NCI-H69 (cell line): ENCODE results near the gene CAMTA1.
"Not testable (repeated sequence)": the region's sequence is repeated elsewhere in the genome, so short reads cannot be mapped to it uniquely, and the experiment has no call there.

Source experiments
- DNase-seq: peaks from one replicate; lab custom pipeline; 2025; lab: John Stamatoyannopoulos, UW

The CAMTA1 gene

DNA sequence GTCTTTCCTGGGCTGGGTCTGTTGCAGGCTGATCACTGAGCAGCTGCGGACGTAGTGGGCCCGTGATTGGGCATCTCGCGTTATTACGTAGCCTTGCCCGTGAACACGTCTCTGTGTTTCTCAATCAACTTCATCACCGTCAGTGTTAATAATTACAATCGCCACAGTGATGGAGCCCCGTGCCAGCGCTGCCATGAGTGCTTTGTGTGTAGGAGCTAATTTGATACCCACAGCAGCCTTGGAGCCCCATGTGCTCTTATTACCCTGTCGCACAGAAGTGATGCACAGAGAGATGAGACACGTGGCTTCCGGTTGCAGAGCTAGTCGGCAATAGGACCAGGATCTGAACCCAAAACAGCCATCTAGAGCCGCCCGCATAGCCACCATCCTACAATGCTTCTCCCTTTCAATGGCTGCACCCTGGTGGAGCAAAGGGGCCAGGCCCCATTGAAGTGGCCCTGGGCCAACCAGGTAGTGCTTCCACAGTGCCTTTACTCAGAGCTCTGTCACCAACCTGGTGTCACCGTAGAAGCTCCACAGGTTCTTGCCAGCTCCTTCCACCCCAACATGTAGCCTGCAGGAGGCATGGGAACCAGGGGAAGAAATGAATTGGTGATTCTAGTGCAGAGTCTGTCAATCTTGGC lies 587.3 kb downstream of the CAMTA1 start:
- DNase-seq, result no peak

DNA sequence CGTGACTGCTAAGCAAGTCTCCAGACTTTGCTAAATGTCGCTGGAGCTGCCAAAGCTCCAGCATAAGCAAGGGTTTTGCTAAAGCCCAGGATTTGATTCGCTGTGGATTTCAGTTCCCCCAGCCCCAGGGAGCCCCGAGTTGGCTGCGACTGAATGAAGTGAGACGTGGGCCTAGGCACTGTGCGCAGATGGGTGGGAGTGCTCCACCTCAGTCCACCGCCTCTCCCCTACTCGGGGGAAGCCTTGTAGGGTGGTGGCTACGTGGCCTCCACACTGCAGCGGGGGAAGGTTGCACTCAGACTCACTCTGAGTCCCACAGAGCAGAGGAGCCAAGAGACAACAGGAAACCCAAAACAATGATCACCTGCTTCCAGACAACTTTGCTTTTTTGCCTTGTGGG lies 588.0 kb downstream of the CAMTA1 start:
- DNase-seq, result no peak

GRCh38 chr1:7373876-7374562 lies 588.8 kb downstream of the CAMTA1 start:
- no peak for DNase-seq

GRCh38 chr1:7374563-7375160 lies 589.4 kb downstream of the CAMTA1 start:
- no peak for DNase-seq

GRCh38 chr1:7375329-7375728 lies 590.1 kb downstream of the CAMTA1 start:
- peak; percentile 42 for DNase-seq

DNA sequence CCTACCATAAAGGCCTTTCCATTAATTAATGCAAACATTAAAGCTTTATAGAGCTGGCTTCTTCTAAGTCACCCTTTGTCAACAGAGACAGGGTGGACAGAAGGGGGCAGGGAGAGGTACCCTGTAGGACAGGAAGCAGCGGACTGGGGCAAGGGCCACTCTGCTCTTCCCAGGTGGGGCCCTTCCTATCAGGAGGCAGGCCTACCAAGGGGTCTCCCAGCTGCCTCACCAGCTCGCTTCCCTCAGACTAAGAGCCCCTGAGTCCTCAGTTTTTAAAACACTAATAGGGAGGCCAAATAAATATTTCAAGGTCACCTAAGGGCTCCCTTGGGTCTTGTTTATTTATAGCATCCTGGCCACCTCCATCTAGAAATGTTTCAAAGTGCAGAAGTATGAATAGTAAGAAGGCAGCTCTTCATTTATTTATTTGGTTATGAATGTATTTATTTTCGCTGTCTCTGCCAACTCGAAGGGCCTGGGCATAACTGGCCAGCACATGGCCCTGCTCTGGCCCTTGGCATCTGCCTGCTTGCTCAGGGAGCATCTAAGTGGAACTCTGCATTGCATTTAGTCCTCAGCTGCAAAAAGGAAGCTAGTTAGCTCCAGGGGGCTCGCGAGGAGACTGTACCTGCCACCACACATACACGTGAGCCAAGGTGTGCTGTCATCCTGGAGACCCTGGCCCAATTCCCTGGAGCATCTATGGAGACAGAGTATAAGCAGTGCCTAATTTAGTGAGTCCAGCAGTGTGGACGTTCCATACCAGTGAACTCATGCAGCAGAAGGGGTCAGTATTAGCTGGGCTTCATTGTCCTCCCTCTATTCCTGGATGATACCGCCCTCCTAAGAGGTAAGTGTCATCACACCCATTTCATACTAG lies 590.8 kb downstream of the CAMTA1 start:
- no peak for DNase-seq

- no peak for DNase-seq
Measured at GRCh38 chr1:7376676-7377075, 591.4 kb downstream of the CAMTA1 start.

DNA sequence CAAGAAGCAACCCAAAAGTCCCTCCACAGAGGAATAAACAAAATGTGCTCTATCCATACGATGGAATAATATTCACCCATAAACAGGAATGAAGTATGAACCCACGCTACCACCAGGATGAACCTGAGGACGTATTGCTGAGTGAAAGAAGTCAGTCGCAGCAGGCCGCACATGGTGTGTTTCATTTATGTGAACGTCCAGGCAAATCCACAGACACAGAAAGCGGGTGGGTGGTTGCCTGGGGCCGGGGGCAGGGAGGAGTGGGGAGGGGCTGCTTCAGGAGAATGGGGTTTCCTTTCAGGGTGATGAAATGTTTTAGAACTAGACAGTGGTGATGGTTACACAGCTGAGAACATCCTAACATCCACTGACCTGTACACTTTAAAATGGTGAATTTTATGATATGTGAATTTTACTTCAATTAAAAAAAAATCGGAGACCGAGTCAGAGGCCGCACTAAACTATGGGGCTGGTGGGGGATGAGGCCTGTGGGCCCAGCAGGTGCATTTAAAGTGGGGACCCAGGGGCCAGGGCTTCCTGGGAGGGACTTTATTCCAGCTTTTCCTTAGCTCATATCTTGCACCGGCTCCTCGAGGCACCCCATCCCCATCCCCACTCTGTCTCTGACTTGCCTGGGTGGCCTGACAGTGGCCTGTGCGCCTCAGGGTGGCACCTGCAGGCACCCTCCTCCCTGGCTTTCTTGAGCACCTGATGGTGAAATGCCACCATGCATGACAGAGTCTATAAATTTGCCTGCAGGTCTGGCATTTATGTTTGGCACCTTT lies 593.3 kb downstream of the CAMTA1 start:
- DNase-seq, result peak; percentile 15

DNA sequence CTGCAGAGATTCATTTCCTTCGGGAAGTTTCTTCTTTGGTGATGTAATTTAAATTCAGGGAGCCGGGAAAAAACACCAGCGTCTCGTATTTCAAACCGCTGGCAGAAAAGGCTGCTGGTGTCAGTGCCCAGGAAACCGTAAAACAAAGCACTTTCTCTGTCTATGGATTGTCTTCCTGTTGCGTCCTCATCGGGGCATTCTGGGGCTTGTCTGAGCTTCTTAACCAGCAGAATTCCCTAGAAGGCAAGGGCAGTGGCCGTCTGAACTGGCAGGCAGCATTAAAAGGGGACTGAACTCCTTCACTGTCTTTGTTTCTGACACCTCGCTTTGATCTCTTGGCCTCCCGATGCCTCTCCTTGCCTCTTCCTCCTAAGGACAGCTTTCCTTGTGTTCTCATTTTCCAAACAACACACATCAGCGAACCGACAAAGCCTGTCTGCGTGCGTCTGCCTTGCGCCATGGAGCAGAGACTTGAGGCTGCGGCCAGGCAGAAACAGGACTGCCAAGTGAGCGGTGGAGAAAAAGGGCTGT lies 594.3 kb downstream of the CAMTA1 start:
- peak; percentile 71 for DNase-seq

DNA sequence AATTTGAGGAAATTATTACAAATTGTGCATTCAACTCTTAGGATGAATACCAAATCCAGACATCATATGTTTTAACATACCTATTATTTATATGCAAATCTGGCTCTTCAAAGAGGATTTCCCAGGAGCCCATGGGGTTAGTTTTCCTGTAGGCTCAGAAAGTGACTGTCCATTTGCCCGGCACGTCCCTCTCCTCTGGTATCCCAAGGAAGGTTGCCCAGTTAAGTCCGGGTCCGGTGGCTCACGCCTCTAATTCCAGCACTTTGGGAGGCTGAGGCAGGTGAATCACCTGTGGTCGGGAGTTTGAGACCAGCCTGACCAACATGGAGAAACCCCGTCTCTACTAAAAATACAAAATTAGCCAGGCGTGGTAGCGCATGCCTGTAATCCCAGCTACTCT lies 594.8 kb downstream of the CAMTA1 start:
- not testable (repeated sequence) for DNase-seq

DNA sequence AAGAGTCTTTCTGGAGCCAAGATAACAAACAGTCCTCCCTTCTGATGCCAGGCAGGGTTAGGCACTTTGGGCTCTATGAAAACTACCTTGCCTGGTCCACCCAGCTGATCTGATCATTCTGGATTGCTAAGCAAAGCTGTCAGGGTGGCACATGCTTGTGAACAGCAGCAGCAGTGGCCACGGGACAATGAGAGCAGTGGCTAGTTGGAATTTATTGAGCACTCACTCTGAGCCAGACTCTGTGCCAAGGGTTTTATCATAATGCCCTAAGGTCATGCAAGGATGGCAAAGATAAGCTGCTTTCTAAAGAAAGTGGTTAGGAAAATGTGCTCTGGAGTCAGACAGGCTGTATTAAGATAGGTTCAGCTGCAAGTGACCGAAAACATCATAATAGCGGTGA lies 595.5 kb downstream of the CAMTA1 start:
- no peak for DNase-seq

DNA sequence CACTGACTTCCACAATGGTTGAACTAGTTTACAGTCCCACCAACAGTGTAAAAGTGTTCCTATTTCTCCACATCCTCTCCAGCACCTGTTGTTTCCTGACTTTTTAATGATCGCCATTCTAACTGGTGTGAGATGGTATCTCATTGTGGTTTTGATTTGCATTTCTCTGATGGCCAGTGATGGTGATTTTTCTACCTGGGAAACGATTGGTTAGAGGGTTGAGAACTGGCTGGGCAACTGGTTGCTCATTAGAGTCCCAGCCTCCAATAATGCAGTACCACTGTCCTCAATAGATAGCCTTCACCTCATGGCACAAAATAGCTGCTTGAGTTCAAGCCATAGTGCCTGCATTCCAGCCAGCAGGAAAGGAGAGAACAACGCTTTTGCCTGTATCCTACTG lies 596.5 kb downstream of the CAMTA1 start:
- DNase-seq, result not testable (repeated sequence)

DNA sequence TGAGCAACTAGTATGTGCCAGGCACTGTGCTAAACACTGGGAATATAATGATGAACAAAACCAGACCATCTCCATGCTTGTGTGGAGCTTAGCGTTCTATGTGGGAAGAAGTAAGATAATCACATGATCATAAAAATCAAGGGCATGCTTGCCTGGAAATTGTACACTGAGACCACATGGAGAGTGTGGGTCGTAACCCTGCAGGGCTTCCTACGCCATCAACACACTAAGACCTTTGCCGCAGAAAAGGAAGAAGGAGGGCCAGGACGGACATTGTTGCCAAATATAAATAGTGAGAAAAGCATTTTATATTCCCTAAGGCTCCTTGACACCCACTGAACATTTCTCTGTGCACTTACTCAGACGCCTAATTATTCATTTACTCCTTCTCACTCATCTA lies 597.7 kb downstream of the CAMTA1 start:
- no peak for DNase-seq

GRCh38 chr1:7383671-7384520 lies 598.6 kb downstream of the CAMTA1 start:
- DNase-seq, result no peak

GRCh38 chr1:7384679-7385078 lies 599.4 kb downstream of the CAMTA1 start:
- no peak for DNase-seq

DNA sequence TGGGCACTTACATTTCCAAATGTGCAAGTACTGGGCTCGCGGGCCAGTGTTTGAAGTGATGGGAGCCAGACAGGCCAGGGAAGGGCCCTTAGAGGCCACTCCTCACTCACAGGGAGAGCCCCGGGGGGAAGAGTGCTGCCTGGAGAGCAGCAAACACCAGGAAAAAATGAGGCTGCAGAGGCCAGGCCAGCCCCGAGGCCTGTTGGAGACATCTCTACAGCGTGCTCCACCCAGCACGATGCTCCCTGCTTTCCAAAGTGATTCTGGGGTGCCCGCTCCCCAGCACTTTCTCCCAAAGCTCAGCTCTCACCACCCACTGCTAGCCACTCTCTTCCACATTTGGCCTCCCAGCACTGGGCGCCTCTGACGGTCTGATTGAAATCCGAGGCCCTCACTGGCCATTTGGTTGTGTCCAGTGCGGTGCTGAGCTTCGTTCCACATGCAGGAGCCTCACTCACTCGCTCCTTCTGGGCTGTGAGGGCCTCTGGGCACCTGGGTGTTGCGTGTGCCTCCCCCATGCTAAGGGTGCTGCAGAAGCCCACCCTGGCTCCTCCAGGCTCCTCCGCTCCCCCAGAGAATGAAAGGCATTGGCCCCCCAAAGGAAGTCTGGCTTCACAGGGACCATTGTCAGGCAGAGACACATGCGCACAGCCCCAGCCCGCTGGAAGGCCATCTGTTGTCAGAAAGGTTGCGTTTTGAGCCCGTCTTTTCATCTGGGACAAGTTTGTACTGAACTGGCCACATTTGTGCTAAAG lies 600.4 kb downstream of the CAMTA1 start:
- DNase-seq, result no peak

GRCh38 chr1:7386226-7387052 lies 601.2 kb downstream of the CAMTA1 start:
- no peak for DNase-seq

DNA sequence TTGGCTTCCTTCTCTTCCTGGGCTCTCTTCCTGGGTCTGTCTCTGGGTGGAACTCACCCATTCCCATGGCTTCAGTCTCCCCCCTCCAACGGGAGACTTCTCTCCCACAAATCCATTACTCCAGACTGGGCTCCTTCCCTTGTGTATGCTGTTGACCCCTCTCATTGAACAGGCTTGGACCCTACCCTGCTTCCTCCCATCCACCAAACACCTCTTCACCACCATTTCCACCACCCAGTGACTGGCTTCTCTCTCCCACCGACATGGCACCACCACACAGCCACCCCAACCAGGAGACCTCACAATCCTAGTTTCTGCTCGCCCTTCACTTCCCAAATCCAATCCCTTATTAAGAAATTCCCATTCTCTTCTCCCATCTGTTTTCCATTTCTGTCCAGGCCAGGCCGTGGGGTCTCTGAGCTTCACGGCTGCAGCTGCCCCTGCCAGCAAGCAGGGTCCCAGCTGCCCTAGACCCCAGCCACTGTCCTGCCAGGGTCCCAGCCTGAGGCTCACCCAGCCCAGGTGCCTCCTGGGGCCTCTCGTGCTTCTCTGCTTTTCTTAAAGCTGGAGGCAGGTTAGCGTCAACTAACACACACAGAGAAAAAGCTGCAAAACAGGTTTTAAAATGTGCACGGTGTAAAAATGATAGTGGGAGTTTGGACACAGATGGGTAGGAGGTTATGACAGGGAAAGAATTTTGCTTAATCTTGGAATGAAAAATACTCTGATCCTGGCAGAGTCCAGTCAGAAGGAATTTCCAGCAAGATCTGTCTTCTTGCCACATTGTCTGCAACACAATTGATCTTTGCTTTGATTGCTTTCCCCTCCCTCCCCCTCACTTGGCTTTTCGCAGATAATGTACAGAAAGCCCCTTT lies 602.0 kb downstream of the CAMTA1 start:
- no peak for DNase-seq
